Measurements from ENCODE around the gene ZNF469.

Gene ZNF469

GRCh38 chr16:88344411-88345030 is 38.2 kb upstream of the ZNF469 start:
- TF ChIP-seq, protein P1, sequence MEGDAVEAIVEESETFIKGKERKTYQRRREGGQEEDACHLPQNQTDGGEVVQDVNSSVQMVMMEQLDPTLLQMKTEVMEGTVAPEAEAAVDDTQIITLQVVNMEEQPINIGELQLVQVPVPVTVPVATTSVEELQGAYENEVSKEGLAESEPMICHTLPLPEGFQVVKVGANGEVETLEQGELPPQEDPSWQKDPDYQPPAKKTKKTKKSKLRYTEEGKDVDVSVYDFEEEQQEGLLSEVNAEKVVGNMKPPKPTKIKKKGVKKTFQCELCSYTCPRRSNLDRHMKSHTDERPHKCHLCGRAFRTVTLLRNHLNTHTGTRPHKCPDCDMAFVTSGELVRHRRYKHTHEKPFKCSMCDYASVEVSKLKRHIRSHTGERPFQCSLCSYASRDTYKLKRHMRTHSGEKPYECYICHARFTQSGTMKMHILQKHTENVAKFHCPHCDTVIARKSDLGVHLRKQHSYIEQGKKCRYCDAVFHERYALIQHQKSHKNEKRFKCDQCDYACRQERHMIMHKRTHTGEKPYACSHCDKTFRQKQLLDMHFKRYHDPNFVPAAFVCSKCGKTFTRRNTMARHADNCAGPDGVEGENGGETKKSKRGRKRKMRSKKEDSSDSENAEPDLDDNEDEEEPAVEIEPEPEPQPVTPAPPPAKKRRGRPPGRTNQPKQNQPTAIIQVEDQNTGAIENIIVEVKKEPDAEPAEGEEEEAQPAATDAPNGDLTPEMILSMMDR (conservative IDR thresholded peaks at IDR 0.05; ENCODE audit: low read depth, low read length): no peak
- H3K4me3 ChIP-seq (ENCODE audit: low read depth, low read length): no peak overlapping the region
- no peak for DNase-seq (ENCODE audit: low read depth)

DNA sequence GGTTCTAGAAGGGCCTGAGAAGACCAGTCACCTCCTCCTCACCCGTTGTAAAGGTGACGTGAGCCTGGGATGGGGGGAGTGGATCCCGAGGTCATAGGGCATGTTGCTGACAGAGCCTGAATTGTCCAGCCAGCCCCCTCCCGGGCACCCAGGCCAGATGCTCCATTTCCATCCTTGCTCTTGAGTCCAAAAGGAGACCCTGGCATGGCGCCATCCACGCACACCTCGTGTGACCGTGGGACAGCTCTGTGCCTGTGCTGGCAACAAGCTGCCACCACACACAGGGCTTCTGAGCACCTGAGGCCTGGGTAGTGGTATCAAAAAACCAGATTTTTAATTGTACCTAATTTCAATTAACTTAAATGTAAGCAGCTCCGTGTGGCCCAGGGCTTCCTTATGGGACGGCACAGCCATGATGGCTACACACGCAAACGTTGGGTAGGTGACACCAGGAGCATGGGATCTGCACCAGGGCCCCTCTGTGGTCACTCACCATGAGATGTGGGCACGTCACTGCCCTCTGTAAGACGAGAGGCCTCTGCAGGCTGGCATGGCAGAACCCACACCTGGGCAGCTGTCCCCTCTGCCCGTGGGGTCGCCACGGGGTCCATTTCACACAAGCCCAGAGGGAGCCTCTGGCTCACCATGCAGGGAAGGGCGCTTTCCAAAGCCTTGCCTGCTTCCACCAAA is 37.6 kb upstream of the ZNF469 start:
- no peak overlapping the region for H3K4me3 ChIP-seq (ENCODE audit: low read depth, low read length)
- TF ChIP-seq, protein P1 (conservative IDR thresholded peaks at IDR 0.05; ENCODE audit: low read depth, low read length): no peak
- no peak for DNase-seq (ENCODE audit: low read depth)

GRCh38 chr16:88345721-88346560 is 36.8 kb upstream of the ZNF469 start:
- DNase-seq (ENCODE audit: low read depth): no peak
- TF ChIP-seq, protein P1 (conservative IDR thresholded peaks at IDR 0.05; ENCODE audit: low read depth, low read length): no peak
- no peak overlapping the region for H3K4me3 ChIP-seq (ENCODE audit: low read depth, low read length)

- no peak for DNase-seq (ENCODE audit: low read depth)
- TF ChIP-seq, protein P1 (conservative IDR thresholded peaks at IDR 0.05; ENCODE audit: low read depth, low read length): no peak
- no peak overlapping the region for H3K4me3 ChIP-seq (ENCODE audit: low read depth, low read length)
Measured at GRCh38 chr16:88346680-88347505, 35.9 kb upstream of the ZNF469 start.

- TF ChIP-seq, protein P1 (conservative IDR thresholded peaks at IDR 0.05; ENCODE audit: low read depth, low read length): no peak
- DNase-seq (ENCODE audit: low read depth): no peak
Measured at GRCh38 chr16:88347656-88348376, 34.9 kb upstream of the ZNF469 start.

More at GRCh38 chr16:88347656-88348376, 34.9 kb upstream of the ZNF469 start:
- H3K4me3 ChIP-seq (ENCODE audit: low read depth, low read length): no peak overlapping the region

Data from choroid plexus epithelial cell (primary cell).